ENCODE measurements around the gene PRRC2B.

Gene PRRC2B

GRCh38 chr9:131539223-131539923, 145.5 kb downstream of the PRRC2B start:
- no peak for DNase-seq (ENCODE audit: low read depth)

- DNase-seq (ENCODE audit: low read depth) = peak; percentile 11
Measured at GRCh38 chr9:131543141-131543540, 149.3 kb downstream of the PRRC2B start.

- DNase-seq (ENCODE audit: low read depth) = no peak
Measured at GRCh38 chr9:131545003-131545785, 151.3 kb downstream of the PRRC2B start, which contains the start of gene PRRT1B. Gene PRRT1B, plus strand, starts transcription at chr9:131545523. Its CDS starts 93 bp downstream, at chr9:131545616.

GRCh38 chr9:131545786-131546335, 152.0 kb downstream of the PRRC2B start:
- DNase-seq (ENCODE audit: low read depth) = no peak

GRCh38 chr9:131546336-131547084, 152.6 kb downstream of the PRRC2B start:
- DNase-seq (ENCODE audit: low read depth) = peak; percentile 8

- DNase-seq (ENCODE audit: low read depth) = peak; percentile 45
Measured at GRCh38 chr9:131549186-131549585, 155.3 kb downstream of the PRRC2B start.
